Measurements from ENCODE around the gene ESYT3. TPM values are rescaled to one million over a fixed set of nuclear protein-coding genes. Genes with fewer than 3 reads are reported as not detected.
"Not testable (repeated sequence)": the region's sequence is repeated elsewhere in the genome, so short reads cannot be mapped to it uniquely, and the experiment has no call there.

Gene ESYT3
- total RNA-seq, 1 experiment from 2014 or later = 0.17 TPM

DNA sequence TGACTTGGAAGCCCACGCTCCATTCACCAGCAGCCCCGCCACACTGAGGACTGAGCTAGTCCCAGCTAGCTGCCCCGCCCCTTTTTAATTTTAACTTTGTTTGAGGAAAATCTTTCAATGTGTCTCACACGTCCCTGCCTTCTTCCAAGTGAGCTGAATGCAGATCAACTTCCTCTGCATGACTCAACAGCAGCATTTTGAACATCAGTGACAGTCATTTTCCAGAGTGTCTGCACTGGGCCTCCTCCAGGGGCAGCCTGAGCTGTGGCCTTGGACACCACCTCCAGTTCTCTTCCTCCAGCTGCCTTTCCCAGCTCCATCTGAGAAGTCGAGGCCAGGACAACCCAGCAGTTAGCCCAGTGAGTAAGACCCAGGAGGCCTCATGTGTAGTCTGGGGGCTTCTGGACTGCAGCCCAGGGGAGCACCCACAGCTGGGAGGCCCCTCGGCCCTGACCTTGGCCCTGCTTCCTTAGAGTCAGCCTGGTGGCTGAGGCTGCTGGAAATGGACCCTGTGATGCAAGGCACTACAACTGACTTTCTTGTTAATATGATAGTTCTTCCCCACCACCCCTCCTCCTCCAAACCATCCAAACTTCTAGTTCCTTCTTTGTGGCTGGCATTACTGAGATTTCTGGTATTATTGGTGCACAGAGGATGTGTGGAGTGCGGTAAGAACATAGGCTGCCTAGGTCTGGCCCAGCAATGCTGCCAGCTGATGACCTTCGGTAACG lies 21.4 kb upstream of the ESYT3 start:
- DNase-seq (ENCODE audit: low spot score) = no peak

GRCh38 chr3:138416236-138416635 lies 18.2 kb upstream of the ESYT3 start:
- not testable (repeated sequence) for DNase-seq (ENCODE audit: low spot score)

- DNase-seq (ENCODE audit: low spot score) = peak; percentile 87
These were observed 16.8 kb upstream of the ESYT3 start for GRCh38 chr3:138417559-138417982.

DNA sequence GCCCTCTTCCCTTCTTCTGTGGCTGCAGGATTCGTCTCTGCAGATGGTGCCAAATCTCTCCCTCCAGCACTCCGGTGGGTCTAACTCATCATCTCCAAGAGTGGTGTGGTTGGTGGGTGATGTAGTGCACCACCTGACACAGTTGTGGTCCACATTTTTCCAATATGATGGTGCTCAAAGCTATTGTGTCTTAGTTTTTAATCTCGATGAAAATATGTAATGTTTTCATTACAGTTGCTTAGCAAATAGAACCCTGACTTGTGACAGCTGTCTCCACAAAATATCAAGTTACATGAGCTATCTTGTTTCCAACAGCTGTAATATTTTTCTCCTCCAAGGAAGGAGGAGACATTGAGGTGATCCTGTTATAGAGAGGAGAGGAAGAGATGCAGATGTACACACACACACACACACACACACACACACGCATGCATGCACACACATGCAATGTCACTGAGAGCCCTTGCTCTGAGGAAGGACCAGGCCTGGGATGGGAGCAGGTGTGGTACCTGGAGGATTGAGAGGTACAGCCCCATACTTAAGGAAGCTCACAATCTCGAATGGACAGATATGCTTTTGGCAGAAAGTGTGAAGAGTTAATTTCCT lies 15.7 kb upstream of the ESYT3 start:
- no peak for DNase-seq (ENCODE audit: low spot score)

- no peak for DNase-seq (ENCODE audit: low spot score)
These were observed 11.1 kb upstream of the ESYT3 start for GRCh38 chr3:138423316-138423715.

GRCh38 chr3:138424323-138424722 lies 10.1 kb upstream of the ESYT3 start:
- no peak for DNase-seq (ENCODE audit: low spot score)

DNA sequence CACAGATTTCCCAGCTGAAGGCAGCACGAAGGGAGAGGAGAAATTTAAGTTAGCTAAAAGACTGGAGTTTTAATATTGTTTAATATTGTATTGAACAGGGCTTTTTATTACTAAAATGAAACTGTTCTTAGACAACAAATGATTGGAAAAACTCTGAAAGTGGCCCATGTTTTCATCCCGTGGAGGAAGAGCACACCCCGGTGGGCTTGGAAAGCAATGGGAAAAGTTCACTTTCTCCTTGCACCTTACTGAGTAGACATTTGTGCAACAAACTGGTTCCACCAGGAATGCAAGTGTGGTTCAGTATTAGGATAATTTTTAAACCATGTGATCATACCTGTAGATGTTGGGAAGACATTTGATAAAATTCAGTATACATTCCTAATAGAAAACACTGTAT lies 8.2 kb upstream of the ESYT3 start:
- no peak for DNase-seq (ENCODE audit: low spot score)

GRCh38 chr3:138426754-138427153 lies 7.7 kb upstream of the ESYT3 start:
- DNase-seq (ENCODE audit: low spot score) = not testable (repeated sequence)

DNA sequence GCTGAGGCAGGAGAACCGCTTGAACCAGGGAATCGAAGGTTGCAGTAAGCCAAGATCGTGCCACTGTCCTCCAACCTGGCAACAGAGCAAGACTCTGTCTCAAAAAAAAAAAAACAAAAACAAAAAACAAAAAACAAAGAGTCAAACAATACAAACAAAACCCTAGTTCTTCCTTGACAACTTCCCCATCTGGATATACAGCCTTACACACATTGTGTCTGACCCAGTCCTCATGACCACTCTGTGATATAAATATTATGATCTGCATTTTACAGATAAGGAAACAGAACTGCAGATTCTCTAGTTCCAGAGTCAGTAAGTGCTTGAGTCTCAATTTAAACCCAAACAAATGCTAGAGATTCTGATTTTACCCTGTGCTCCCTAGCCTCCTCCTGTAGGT lies 4.8 kb upstream of the ESYT3 start:
- DNase-seq (ENCODE audit: low spot score) = no peak

- no peak for DNase-seq (ENCODE audit: low spot score)
These were observed 1.7 kb upstream of the ESYT3 start for GRCh38 chr3:138432576-138433240.

- no peak for DNase-seq (ENCODE audit: low spot score)
These were observed 532 bp upstream of the ESYT3 start for GRCh38 chr3:138433892-138434275.

GRCh38 chr3:138434875-138435772 lies 708 bp downstream of the ESYT3 start:
- DNase-seq (ENCODE audit: low spot score) = no peak

- no peak for DNase-seq (ENCODE audit: low spot score)
These were observed 1.4 kb downstream of the ESYT3 start for GRCh38 chr3:138435840-138436239.

DNA sequence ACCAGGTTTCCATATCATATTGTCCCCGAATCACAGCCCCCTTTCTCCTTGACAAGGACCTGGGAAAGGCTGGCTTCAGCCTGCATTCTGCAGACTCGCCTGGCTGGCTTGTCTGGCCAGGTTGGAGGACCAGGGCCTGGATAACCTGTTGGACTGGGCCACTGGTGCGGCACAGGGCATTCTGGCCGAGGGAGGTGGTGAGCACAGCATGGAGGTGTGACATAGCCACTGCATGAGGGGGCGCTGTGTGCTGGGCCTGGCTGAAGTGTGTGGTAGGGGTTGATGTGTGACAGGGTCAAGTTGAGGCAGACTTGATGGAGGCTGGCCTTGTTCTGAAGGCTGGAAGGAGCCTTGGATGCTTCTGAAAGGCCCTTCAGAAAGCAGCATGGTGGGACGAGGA lies 2.9 kb downstream of the ESYT3 start:
- DNase-seq (ENCODE audit: low spot score) = no peak

GRCh38 chr3:138438896-138439295 lies 4.5 kb downstream of the ESYT3 start:
- peak; percentile 77 for DNase-seq (ENCODE audit: low spot score)

- DNase-seq (ENCODE audit: low spot score) = peak; percentile 56
These were observed 5.2 kb downstream of the ESYT3 start for GRCh38 chr3:138439646-138440045.

DNA sequence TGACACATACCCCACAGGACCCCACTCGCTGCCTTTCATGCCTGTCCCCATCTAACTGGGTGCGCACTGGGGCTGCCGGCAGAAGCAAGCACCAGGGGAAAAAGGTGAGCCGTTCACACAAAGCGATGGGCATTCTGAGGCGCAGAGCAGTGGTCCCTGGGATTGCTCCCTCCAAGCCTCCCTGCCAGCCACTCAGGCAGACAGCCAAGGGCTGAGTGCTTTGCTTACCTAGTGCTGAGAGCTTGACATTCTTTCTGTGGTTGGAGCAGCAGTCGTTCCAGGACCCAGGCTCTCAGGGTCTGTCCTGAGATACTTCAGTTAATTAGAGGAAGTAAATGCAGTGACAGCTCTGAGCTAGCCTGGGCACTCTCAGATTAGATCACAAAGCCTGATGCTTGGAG lies 5.7 kb downstream of the ESYT3 start:
- DNase-seq (ENCODE audit: low spot score) = peak; percentile 81

DNA sequence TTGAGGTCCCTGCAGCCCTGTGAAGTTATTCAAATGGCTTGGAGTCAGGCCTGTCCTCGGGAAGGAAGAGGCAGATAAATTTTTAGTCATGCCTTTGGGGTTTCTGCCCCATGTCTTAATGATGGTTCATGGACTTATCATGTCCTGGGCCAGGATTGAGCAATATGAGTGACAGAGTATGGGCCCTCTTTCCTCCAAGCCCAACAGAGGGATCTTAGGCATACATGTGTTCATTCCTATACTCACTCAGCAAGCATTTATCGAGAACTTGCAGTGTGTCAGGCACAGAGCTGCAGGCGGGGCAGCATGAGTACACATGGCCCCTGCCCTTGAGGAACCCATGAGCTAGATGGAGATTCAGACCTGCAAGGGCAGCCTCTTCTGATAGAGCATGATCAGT lies 6.2 kb downstream of the ESYT3 start:
- DNase-seq (ENCODE audit: low spot score) = no peak

- DNase-seq (ENCODE audit: low spot score) = no peak
These were observed 6.8 kb downstream of the ESYT3 start for GRCh38 chr3:138441256-138441655.

DNA sequence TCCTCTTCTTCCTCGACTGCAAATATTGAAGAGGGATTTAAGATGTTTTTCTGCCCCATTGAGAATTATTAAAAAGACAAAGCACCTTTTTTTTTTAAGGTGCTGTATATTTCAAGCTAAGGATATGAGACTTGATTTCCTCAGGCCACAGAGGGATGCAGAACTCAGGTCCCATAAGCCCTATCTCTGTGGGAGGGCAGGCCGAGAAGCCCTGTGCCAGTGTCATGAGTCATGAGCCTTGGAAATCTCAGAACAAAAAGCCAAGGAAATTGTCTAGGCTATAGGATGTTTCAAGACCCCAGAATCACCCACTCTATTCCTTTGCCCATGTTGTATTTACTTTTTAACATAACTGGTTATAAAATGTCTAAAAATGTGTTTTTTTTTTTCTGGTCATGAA lies 7.3 kb downstream of the ESYT3 start:
- DNase-seq (ENCODE audit: low spot score) = no peak

GRCh38 chr3:138442433-138442832 lies 8.0 kb downstream of the ESYT3 start:
- peak; percentile 66 for DNase-seq (ENCODE audit: low spot score)

DNA sequence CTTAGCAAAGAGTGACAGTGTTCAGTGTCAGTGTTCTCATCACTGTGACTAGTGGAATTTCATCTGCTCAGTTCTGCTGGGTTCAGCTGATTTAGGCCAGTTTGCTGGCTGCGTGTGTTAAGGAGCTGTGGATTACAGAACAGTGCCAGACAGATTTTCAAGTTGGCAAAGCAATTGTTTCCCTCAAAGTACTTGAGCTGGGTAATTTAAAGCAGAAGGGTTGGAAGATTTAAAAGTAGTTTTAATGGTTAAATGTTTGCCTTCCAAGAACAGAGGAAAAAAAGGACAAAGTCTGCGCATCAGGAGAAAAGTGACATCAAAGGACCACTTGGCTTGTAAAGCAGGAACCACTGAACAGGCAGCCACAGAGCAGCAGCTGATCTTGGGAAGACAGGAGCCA lies 8.7 kb downstream of the ESYT3 start:
- no peak for DNase-seq (ENCODE audit: low spot score)

All from H4 (cell line).